OCI-LY7 (cell line): ENCODE measurements around the gene PIP5K1C. TPM values are rescaled to one million over a fixed set of nuclear protein-coding genes. Genes with fewer than 3 reads are reported as not detected.

ENCODE experiments used
- BruUV-seq: library from RNA; stranded (reverse); fragments of 400-500 nt; replicated peaks from 2 replicates; lab custom pipeline; 2021; lab: Mats Ljungman, UMichigan
- CTCF ChIA-PET: fragments of 300-600 bp; sonication (Branson Sonifier 250); formaldehyde crosslinking; loops from one replicate; lab custom pipeline; 2022; ENCODE audit warnings: antibody characterized with exemption; ENCODE audit not compliant: unreplicated experiment; lab: Charles Lee
- POLR2A ChIA-PET: fragments of 300-600 bp; sonication (Branson Sonifier 250); formaldehyde crosslinking; loops from one replicate; lab custom pipeline; 2022; ENCODE audit warnings: antibody characterized with exemption; lab: Charles Lee
- DNase-seq: peaks from one replicate; pipeline ENCODE4 v3.0.0-alpha.2; 2015; ENCODE audit warnings: low spot score
- H2AFZ ChIP-seq: fragments of 200-600 bp; sonication (generic), shearing (Covaris generic); 2 replicates; pipeline ENCODE4 v1.6.1; 2014; ENCODE audit warnings: mild to moderate bottlenecking, antibody characterized with exemption, low read length, moderate library complexity
- H3K27ac ChIP-seq: fragments of 200-600 bp; sonication (generic); 2 replicates; pipeline ENCODE4 v1.5.1; 2014; ENCODE audit warnings: mixed run types, low read depth, mild to moderate bottlenecking, moderate library complexity, low read length, inconsistent platforms; ENCODE audit not compliant: poor library complexity, severe bottlenecking
- H3K36me3 ChIP-seq: fragments of 200-600 bp; sonication (generic); 2 replicates; pipeline ENCODE4 v1.6.1; 2014; ENCODE audit warnings: mild to moderate bottlenecking, antibody characterized with exemption, low read length, moderate library complexity, mixed read lengths; ENCODE audit not compliant: insufficient read depth
- H3K4me1 ChIP-seq: fragments of 200-600 bp; sonication (generic); 2 replicates; pipeline ENCODE4 v1.5.1; 2014; ENCODE audit warnings: mild to moderate bottlenecking, low read length; ENCODE audit not compliant: insufficient read depth, poor library complexity, severe bottlenecking
- H3K4me2 ChIP-seq: fragments of 200-600 bp; sonication (generic); 2 replicates; pipeline ENCODE4 v1.6.1; 2014; ENCODE audit warnings: mild to moderate bottlenecking, low read length
- H3K4me3 ChIP-seq: fragments of 200-600 bp; sonication (generic); 2 replicates; pipeline ENCODE4 v1.5.1; 2014; ENCODE audit warnings: mild to moderate bottlenecking, low read depth, low read length; ENCODE audit not compliant: poor library complexity, severe bottlenecking
- H3K79me2 ChIP-seq: fragments of 200-600 bp; sonication (generic); 2 replicates; pipeline ENCODE4 v1.6.1; 2016; ENCODE audit warnings: low read depth, mild to moderate bottlenecking, low read length, moderate library complexity, mixed read lengths; ENCODE audit not compliant: insufficient read depth
- H3K9me2 ChIP-seq: fragments of 200-600 bp; sonication (generic); 2 replicates; pipeline ENCODE4 v1.6.1; 2016; ENCODE audit warnings: mild to moderate bottlenecking, low read length, mixed read lengths; ENCODE audit not compliant: insufficient read depth
- H3K9me3 ChIP-seq: fragments of 200-600 bp; sonication (generic); 2 replicates; pipeline ENCODE4 v1.6.1; 2014; ENCODE audit warnings: mild to moderate bottlenecking, mixed run types, low read length, mixed read lengths
- H4K20me1 ChIP-seq: fragments of 200-600 bp; sonication (generic); 2 replicates; pipeline ENCODE4 v1.6.1; 2014; ENCODE audit warnings: mild to moderate bottlenecking, antibody characterized with exemption, low read length, moderate library complexity, mixed read lengths; ENCODE audit not compliant: insufficient read depth
- EZH2phosphoT487 ChIP-seq: fragments of 200-600 bp; sonication (generic); IDR thresholded peaks from 2 replicates; pipeline ENCODE4 v1.6.1; 2018; ENCODE audit warnings: low read depth, borderline replicate concordance, mild to moderate bottlenecking, mixed run types, antibody characterized with exemption, low read length, moderate library complexity, mixed read lengths
- intact Hi-C: fragments of 100-400 bp; cut with micrococcal nuclease; formaldehyde crosslinking; loops from one replicate; pipeline ENCODE4 v1.10.0; 2022; ENCODE audit not compliant: unreplicated experiment
- total RNA-seq, 2 experiments: library from RNA; depleted of rRNA in 1 of 2; stranded (reverse); fragments of >200 nt in 1 of 2; shearing (Covaris generic) in 1 of 2; gene quantifications; 2 replicates each; pipeline ENCODE4 v1.2.3, GENCODE V29; 2014 to 2022
- TF ChIP-seq, protein P1 (sequence below): fragments of 200-600 bp; sonication (generic); conservative IDR thresholded peaks from 2 replicates; pipeline ENCODE4 v1.5.1; 2014; ENCODE audit warnings: mild to moderate bottlenecking, antibody characterized with exemption, low read length, moderate library complexity, mixed read lengths

The PIP5K1C gene
- total RNA-seq, 2 experiments from 2014 or later: 7.6 to 15.1 TPM

DNA sequence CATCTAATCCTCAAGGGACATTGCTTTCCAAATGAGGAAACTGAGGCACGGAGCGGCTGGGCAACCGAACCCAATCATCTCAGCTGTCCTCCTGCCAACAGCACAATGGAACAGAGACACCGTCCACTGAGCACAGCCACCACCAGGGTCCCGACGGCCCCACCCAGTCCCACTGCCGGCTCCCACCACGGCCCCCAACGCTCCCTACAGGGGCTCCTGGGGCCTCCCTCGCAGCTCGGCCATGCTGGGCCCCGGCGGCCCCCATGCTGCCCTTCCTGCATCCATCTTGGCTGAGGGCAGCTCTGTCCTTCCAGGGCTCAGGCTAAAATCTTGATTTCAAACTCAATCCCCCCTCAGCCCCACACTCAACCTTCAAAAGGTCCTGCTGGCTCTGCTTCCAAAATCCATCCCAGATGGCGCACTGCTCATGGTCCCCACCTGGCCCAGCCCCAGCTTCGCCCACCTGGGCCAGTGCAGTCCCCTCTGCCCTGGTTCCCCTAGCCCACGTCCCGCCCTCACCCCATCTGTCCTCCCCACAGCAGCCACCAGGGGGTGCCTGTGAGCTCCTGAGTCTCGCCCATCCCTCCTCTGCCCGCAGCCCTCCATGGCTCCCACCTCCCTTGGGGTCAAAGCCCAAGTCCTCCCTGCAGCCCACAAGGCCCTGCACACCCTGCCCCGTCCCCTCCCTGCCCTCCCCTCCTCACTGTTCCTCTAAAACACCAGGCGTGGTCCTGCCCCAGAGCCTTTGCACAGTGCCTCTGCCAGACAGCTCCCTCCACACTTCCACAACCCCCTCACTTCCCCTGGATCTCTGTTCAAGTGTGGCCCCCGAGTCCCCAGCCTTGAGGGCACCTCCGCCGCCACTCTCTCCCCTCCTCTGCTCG is 7.9 kb downstream of the PIP5K1C start:
- H3K79me2 ChIP-seq: no peaks in the 10 kb centered on the region
- intact Hi-C loops: no loop called here
- H2AFZ ChIP-seq: no peak overlapping the region
- ChIA-PET CTCF (interaction anchor here (0.6 kb wide), 1 partner anchor 451 kb away, joined by 4 read pairs; no protein-coding TSS in a partner anchor), POLR2A (interaction anchor here (0.6 kb wide), 1 partner anchor 26 kb away, joined by 5 read pairs; no protein-coding TSS in a partner anchor)
- no peak overlapping the region for H3K4me3 ChIP-seq
- peak; percentile 19 for DNase-seq
- TF ChIP-seq EZH2phosphoT487: no peak
- TF ChIP-seq, protein P1, sequence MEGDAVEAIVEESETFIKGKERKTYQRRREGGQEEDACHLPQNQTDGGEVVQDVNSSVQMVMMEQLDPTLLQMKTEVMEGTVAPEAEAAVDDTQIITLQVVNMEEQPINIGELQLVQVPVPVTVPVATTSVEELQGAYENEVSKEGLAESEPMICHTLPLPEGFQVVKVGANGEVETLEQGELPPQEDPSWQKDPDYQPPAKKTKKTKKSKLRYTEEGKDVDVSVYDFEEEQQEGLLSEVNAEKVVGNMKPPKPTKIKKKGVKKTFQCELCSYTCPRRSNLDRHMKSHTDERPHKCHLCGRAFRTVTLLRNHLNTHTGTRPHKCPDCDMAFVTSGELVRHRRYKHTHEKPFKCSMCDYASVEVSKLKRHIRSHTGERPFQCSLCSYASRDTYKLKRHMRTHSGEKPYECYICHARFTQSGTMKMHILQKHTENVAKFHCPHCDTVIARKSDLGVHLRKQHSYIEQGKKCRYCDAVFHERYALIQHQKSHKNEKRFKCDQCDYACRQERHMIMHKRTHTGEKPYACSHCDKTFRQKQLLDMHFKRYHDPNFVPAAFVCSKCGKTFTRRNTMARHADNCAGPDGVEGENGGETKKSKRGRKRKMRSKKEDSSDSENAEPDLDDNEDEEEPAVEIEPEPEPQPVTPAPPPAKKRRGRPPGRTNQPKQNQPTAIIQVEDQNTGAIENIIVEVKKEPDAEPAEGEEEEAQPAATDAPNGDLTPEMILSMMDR: peak; percentile 70
- no TSS peak for BruUV-seq
- H3K4me1 ChIP-seq: peaks cover 12% of the 10 kb centered on the region
- no peak overlapping the region for H3K27ac ChIP-seq
- H4K20me1 ChIP-seq: no peaks in the 10 kb centered on the region
- H3K4me2 ChIP-seq: no peak overlapping the region
- H3K9me3 ChIP-seq: no peaks in the 10 kb centered on the region
- H3K9me2 ChIP-seq: no peaks in the 10 kb centered on the region
- H3K36me3 ChIP-seq: no peaks in the 10 kb centered on the region

DNA sequence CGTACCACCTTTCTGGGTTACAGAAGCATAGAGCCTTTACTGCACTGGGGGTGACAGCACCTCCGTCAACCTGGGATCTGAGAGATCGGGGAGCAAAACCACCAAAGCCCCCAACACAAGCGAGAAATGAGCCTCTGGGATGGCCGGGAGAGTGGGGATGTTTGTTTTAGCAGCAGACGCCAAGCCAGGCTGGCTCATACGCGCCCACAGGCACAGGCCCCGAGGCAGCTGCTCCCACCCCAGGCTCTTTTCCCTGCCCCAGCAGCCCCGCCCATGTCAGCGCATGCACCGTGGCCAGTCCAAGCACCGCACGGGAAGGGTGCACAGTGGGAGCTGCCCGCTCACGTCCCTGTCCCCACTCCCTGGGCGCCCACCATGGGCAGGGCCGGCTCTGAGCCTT is 8.5 kb downstream of the PIP5K1C start:
- no peak overlapping the region for H3K27ac ChIP-seq
- H4K20me1 ChIP-seq: no peaks in the 10 kb centered on the region
- CTCF ChIA-PET: no interaction called here
- H2AFZ ChIP-seq: no peak overlapping the region
- peaks cover 13% of the 10 kb centered on the region for H3K4me1 ChIP-seq
- intact Hi-C loops: no loop called here
- TF ChIP-seq, protein P1: no peak
- no peak for TF ChIP-seq EZH2phosphoT487
- no peaks in the 10 kb centered on the region for H3K9me3 ChIP-seq
- H3K9me2 ChIP-seq: no peaks in the 10 kb centered on the region
- no peaks in the 10 kb centered on the region for H3K36me3 ChIP-seq
- DNase-seq: no peak
- H3K4me3 ChIP-seq: no peak overlapping the region
- BruUV-seq: no TSS peak
- POLR2A ChIA-PET: no interaction called here
- no peaks in the 10 kb centered on the region for H3K79me2 ChIP-seq
- no peak overlapping the region for H3K4me2 ChIP-seq

DNA sequence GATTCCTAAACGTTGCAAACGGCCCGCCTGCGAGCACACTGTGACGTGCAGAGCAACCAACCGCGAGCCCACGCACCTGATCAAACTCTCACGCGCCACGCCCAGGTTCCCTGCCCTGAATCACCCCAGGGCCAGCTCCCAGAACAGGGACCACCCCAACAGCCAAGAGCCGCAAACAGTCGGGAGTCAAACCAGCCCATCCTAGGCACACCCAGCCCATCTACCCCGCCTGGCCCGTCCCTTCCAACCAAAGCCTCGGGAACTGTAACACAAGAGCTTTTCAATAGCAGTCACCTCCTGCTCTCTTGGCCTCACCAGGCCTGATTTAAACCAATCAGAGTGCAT is 8.9 kb downstream of the PIP5K1C start:
- H3K4me3 ChIP-seq: no peak overlapping the region
- intact Hi-C loops: no loop called here
- H3K79me2 ChIP-seq: no peaks in the 10 kb centered on the region
- CTCF ChIA-PET: no interaction called here
- H4K20me1 ChIP-seq: no peaks in the 10 kb centered on the region
- H3K4me1 ChIP-seq: peaks cover 13% of the 10 kb centered on the region
- H3K36me3 ChIP-seq: no peaks in the 10 kb centered on the region
- H3K9me3 ChIP-seq: no peaks in the 10 kb centered on the region
- DNase-seq: no peak
- no TSS peak for BruUV-seq
- POLR2A ChIA-PET: no interaction called here
- H3K27ac ChIP-seq: no peak overlapping the region
- H3K4me2 ChIP-seq: no peak overlapping the region
- TF ChIP-seq, protein P1: no peak
- no peak for TF ChIP-seq EZH2phosphoT487
- H2AFZ ChIP-seq: no peak overlapping the region
- no peaks in the 10 kb centered on the region for H3K9me2 ChIP-seq
